Activated CD4-positive, alpha-beta memory T cell treated with anti-CD3 and anti-CD28 coated beads for 36 hours (primary cell): ENCODE data around the gene SMCHD1. TPM values are rescaled to one million over a fixed set of nuclear protein-coding genes. Genes with fewer than 3 reads are reported as not detected.

ENCODE experiments used
- CTCF ChIA-PET: fragments of 350-600 bp; sonication (Branson Sonifier 250); formaldehyde crosslinking; loops from one replicate; lab custom pipeline; 2021; ENCODE audit warnings: antibody characterized with exemption, inconsistent platforms; lab: Charles Lee
- POLR2A ChIA-PET: fragments of 350-600 bp; sonication (Branson Sonifier 250); formaldehyde crosslinking; loops from one replicate; lab custom pipeline; 2021; ENCODE audit warnings: antibody characterized with exemption; lab: Charles Lee
- DNase-seq: peaks from one replicate; pipeline ENCODE4 v3.0.0-alpha.2; 2020
- H3K27ac Mint-ChIP-seq: one replicate; pipeline ENCODE4 v1.8.0; 2021; ENCODE audit warnings: mixed read lengths
- H3K27me3 Mint-ChIP-seq: one replicate; pipeline ENCODE4 v1.8.0; 2021; ENCODE audit warnings: mixed read lengths
- H3K36me3 Mint-ChIP-seq: one replicate; pipeline ENCODE4 v1.8.0; 2021; ENCODE audit warnings: mixed read lengths
- H3K4me1 Mint-ChIP-seq: one replicate; pipeline ENCODE4 v1.8.0; 2021; ENCODE audit warnings: low read depth, mixed read lengths
- H3K4me3 Mint-ChIP-seq: one replicate; pipeline ENCODE4 v1.8.0; 2021; ENCODE audit warnings: mild to moderate bottlenecking, mixed read lengths
- H3K9me3 Mint-ChIP-seq: one replicate; pipeline ENCODE4 v1.8.0; 2021; ENCODE audit warnings: mixed read lengths
- intact Hi-C: fragments of 100-400 bp; cut with micrococcal nuclease; formaldehyde crosslinking; loops from one replicate; pipeline ENCODE4 v1.15.1; 2023
- total RNA-seq, 2 experiments: library from RNA; stranded (reverse); gene quantifications; one replicate each; pipeline ENCODE4 v1.2.3, GENCODE V29; 2021

SMCHD1 gene
- total RNA-seq, 2 experiments from 2014 or later, result 86.0 to 94.5 TPM

GRCh38 chr18:2636126-2636631, 19.3 kb upstream of the SMCHD1 start:
- CTCF ChIA-PET, result interaction anchor here (0.9 to 1.9 kb wide), 4 partner anchors 15 to 516 kb away, joined by 3 to 9 read pairs (median 4); partner anchors contain the start of genes METTL4 and NDC80

GRCh38 chr18:2641638-2642037, 13.9 kb upstream of the SMCHD1 start:
- H3K4me3 Mint-ChIP-seq, result peak overlapping the region; percentile 57
- peaks cover 1% of the 10 kb centered on the region for H3K36me3 Mint-ChIP-seq
- peak overlapping the region; percentile 58 for H3K27ac Mint-ChIP-seq
- DNase-seq, result no peak
- ChIA-PET POLR2A (interaction anchor here (0.6 to 1.7 kb wide), 4 partner anchors 14 to 1929 kb away, joined by 3 to 12 read pairs (median 3); partner anchors contain the start of genes ENOSF1, METTL4, NDC80 and SMCHD1), CTCF (interaction anchor here (1.5 to 1.6 kb wide), 2 partner anchors 14 kb away, joined by 4 to 5 read pairs; partner anchors contain the start of gene SMCHD1)
- H3K27me3 Mint-ChIP-seq, result no peaks in the 10 kb centered on the region
- peaks cover 4% of the 10 kb centered on the region for H3K9me3 Mint-ChIP-seq
- intact Hi-C loops, result loop anchor here (1.0 to 5.0 kb wide), 7 partner anchors 13 to 606 kb away; partner anchors contain the start of genes METTL4, MYL12A and NDC80
- H3K4me1 Mint-ChIP-seq, result peaks cover 52% of the 10 kb centered on the region

More at GRCh38 chr18:2636126-2636631, 19.3 kb upstream of the SMCHD1 start:
- DNase-seq, result no peak
- Mint-ChIP-seq H3K9me3 (peaks cover 11% of the 10 kb centered on the region), H3K36me3 (peaks cover 3% of the 10 kb centered on the region), H3K4me3 (peak overlapping the region; percentile 59), H3K4me1 (peaks cover 84% of the 10 kb centered on the region), H3K27ac (peak overlapping the region; percentile 92), H3K27me3 (no peaks in the 10 kb centered on the region)
- intact Hi-C loops, result loop anchor here (1.0 to 5.0 kb wide), 4 partner anchors 8 to 1824 kb away; partner anchors contain the start of genes SMCHD1 and YES1
- POLR2A ChIA-PET, result interaction anchor here (0.6 to 1.6 kb wide), 2 partner anchors 19 to 23 kb away, joined by 3 to 9 read pairs; partner anchors contain the start of gene SMCHD1

GRCh38 chr18:2642771-2643170, 12.8 kb upstream of the SMCHD1 start:
- CTCF ChIA-PET, result interaction anchor here (0.7 to 1.6 kb wide), 2 partner anchors 13 to 51 kb away, joined by 5 read pairs; partner anchors contain the start of gene SMCHD1

GRCh38 chr18:2644535-2644934, 11.0 kb upstream of the SMCHD1 start:
- no peaks in the 10 kb centered on the region for H3K36me3 Mint-ChIP-seq
- H3K27ac Mint-ChIP-seq, result no peak overlapping the region
- DNase-seq, result no peak
- CTCF ChIA-PET, result interaction anchor here (0.8 kb wide), 1 partner anchor 602 kb away, joined by 3 read pairs; no protein-coding TSS in a partner anchor
- peaks cover 24% of the 10 kb centered on the region for H3K4me1 Mint-ChIP-seq
- POLR2A ChIA-PET, result interaction anchor here (0.9 to 2.9 kb wide), 3 partner anchors 9 to 17 kb away, joined by 3 to 18 read pairs (median 4); partner anchors contain the start of gene SMCHD1
- no peaks in the 10 kb centered on the region for H3K9me3 Mint-ChIP-seq
- no peaks in the 10 kb centered on the region for H3K27me3 Mint-ChIP-seq
- intact Hi-C loops, result loop anchor here (1.0 to 5.0 kb wide), 6 partner anchors 38 to 603 kb away; partner anchors contain the start of gene MYL12A
- H3K4me3 Mint-ChIP-seq, result no peak overlapping the region

More at GRCh38 chr18:2642771-2643170, 12.8 kb upstream of the SMCHD1 start:
- H3K9me3 Mint-ChIP-seq, result peaks cover 3% of the 10 kb centered on the region
- no peak for DNase-seq
- H3K27me3 Mint-ChIP-seq, result no peaks in the 10 kb centered on the region
- H3K27ac Mint-ChIP-seq, result peak overlapping the region; percentile 50
- no peak overlapping the region for H3K4me3 Mint-ChIP-seq
- peaks cover under 1% of the 10 kb centered on the region for H3K36me3 Mint-ChIP-seq
- peaks cover 40% of the 10 kb centered on the region for H3K4me1 Mint-ChIP-seq
- POLR2A ChIA-PET, result interaction anchor here (1.7 kb wide), 1 partner anchor 13 kb away, joined by 12 read pairs; the partner anchor contains the start of gene SMCHD1
- intact Hi-C loops, result loop anchor here (5.0 kb wide), 3 partner anchors 55 to 605 kb away; partner anchors contain the start of gene MYL12A

GRCh38 chr18:2651981-2652380, 3.5 kb upstream of the SMCHD1 start:
- no peak overlapping the region for H3K27ac Mint-ChIP-seq

GRCh38 chr18:2653467-2653866, 2.1 kb upstream of the SMCHD1 start:
- CTCF ChIA-PET, result no interaction called here
- intact Hi-C loops, result loop anchor here (10.0 kb wide), 1 partner anchor 941 kb away; no protein-coding TSS in a partner anchor
- H3K4me1 Mint-ChIP-seq, result peaks cover 21% of the 10 kb centered on the region
- no peaks in the 10 kb centered on the region for H3K9me3 Mint-ChIP-seq
- H3K4me3 Mint-ChIP-seq, result no peak overlapping the region
- POLR2A ChIA-PET, result interaction anchor here (1.1 kb wide), 1 partner anchor 9 kb away, joined by 4 read pairs; no protein-coding TSS in a partner anchor
- DNase-seq, result no peak
- H3K27me3 Mint-ChIP-seq, result no peaks in the 10 kb centered on the region
- peaks cover 18% of the 10 kb centered on the region for H3K36me3 Mint-ChIP-seq
- H3K27ac Mint-ChIP-seq, result no peak overlapping the region

More at GRCh38 chr18:2651981-2652380, 3.5 kb upstream of the SMCHD1 start:
- no peak for DNase-seq
- Mint-ChIP-seq H3K4me1 (peaks cover 16% of the 10 kb centered on the region), H3K9me3 (no peaks in the 10 kb centered on the region), H3K4me3 (no peak overlapping the region), H3K36me3 (peaks cover 6% of the 10 kb centered on the region), H3K27me3 (no peaks in the 10 kb centered on the region)
- ChIA-PET CTCF (interaction anchor here (1.1 to 2.3 kb wide), 2 partner anchors 16 to 280 kb away, joined by 3 to 5 read pairs; no protein-coding TSS in a partner anchor), POLR2A (no interaction called here)
- intact Hi-C loops, result loop anchor here (10.0 kb wide), 1 partner anchor 943 kb away; no protein-coding TSS in a partner anchor

GRCh38 chr18:2654169-2654927, 1.2 kb upstream of the SMCHD1 start:
- ChIA-PET POLR2A (interaction anchor here (1.1 to 4.0 kb wide), 5 partner anchors 9 to 26 kb away, joined by 4 to 18 read pairs (median 9); no protein-coding TSS in a partner anchor), CTCF (interaction anchor here (0.6 to 1.7 kb wide), 2 partner anchors 12 to 65 kb away, joined by 3 to 5 read pairs; no protein-coding TSS in a partner anchor)
- no peak for DNase-seq
- Mint-ChIP-seq H3K9me3 (no peaks in the 10 kb centered on the region), H3K4me1 (peaks cover 26% of the 10 kb centered on the region), H3K27ac (peak overlapping the region; percentile 93), H3K36me3 (peaks cover 19% of the 10 kb centered on the region), H3K4me3 (peak overlapping the region; percentile 85), H3K27me3 (no peaks in the 10 kb centered on the region)
- intact Hi-C loops, result loop anchor here (1.0 to 10.0 kb wide), 4 partner anchors 13 to 940 kb away; partner anchors contain the start of gene MYL12A

GRCh38 chr18:2654928-2655177, 673 bp upstream of the SMCHD1 start:
- ChIA-PET CTCF (interaction anchor here (0.6 to 1.7 kb wide), 2 partner anchors 12 to 65 kb away, joined by 3 to 5 read pairs; no protein-coding TSS in a partner anchor), POLR2A (interaction anchor here (0.9 to 4.0 kb wide), 11 partner anchors 10 to 328 kb away, joined by 3 to 18 read pairs (median 7); no protein-coding TSS in a partner anchor)
- Mint-ChIP-seq H3K27me3 (no peaks in the 10 kb centered on the region), H3K27ac (peak overlapping the region; percentile 93), H3K9me3 (no peaks in the 10 kb centered on the region), H3K36me3 (peaks cover 22% of the 10 kb centered on the region), H3K4me1 (peaks cover 29% of the 10 kb centered on the region), H3K4me3 (peak overlapping the region; percentile 85)
- intact Hi-C loops, result loop anchor here (1.0 to 10.0 kb wide), 13 partner anchors 14 to 1843 kb away; partner anchors contain the start of genes MYL12A, TGIF1 and YES1
- no peak for DNase-seq

GRCh38 chr18:2655954-2656236, 369 bp downstream of the SMCHD1 start:
- Mint-ChIP-seq H3K27ac (peak overlapping the region; percentile 97), H3K4me1 (peaks cover 31% of the 10 kb centered on the region), H3K36me3 (peaks cover 24% of the 10 kb centered on the region), H3K4me3 (peak overlapping the region; percentile 91), H3K27me3 (no peaks in the 10 kb centered on the region), H3K9me3 (no peaks in the 10 kb centered on the region)
- intact Hi-C loops, result loop anchor here (1.0 to 10.0 kb wide), 12 partner anchors 20 to 1844 kb away; partner anchors contain the start of genes METTL4, MYL12A, NDC80 and TGIF1
- ChIA-PET CTCF (interaction anchor here (0.8 to 1.7 kb wide), 3 partner anchors 13 to 86 kb away, joined by 3 to 5 read pairs (median 5); no protein-coding TSS in a partner anchor), POLR2A (interaction anchor here (0.6 to 4.0 kb wide), 17 partner anchors 9 to 692 kb away, joined by 3 to 18 read pairs (median 5); partner anchors contain the start of genes METTL4 and NDC80)
- no peak for DNase-seq

- Mint-ChIP-seq H3K4me1 (peaks cover 33% of the 10 kb centered on the region), H3K36me3 (peaks cover 27% of the 10 kb centered on the region), H3K27ac (peak overlapping the region; percentile 97), H3K9me3 (no peaks in the 10 kb centered on the region), H3K4me3 (peak overlapping the region; percentile 91), H3K27me3 (no peaks in the 10 kb centered on the region)
- intact Hi-C loops, result loop anchor here (1.0 to 10.0 kb wide), 9 partner anchors 69 to 1844 kb away; partner anchors contain the start of genes METTL4, NDC80, TGIF1 and YES1
- POLR2A ChIA-PET, result interaction anchor here (0.6 to 4.0 kb wide), 18 partner anchors 10 to 691 kb away, joined by 3 to 18 read pairs (median 5); partner anchors contain the start of genes METTL4 and NDC80
- DNase-seq, result peak; percentile 71
- CTCF ChIA-PET, result interaction anchor here (0.6 to 1.8 kb wide), 7 partner anchors 14 to 473 kb away, joined by 3 to 6 read pairs (median 3); partner anchors contain the start of genes METTL4 and NDC80
These were observed 883 bp downstream of the SMCHD1 start for GRCh38 chr18:2656237-2656980.
